GM21367 (cell line): Measurements from ENCODE around the gene AFF1.

Experiments
- ATAC-seq: cut with Tn5 transposase; IDR thresholded peaks from one replicate; pipeline ENCODE4 v1.9.1; 2021; ENCODE audit not compliant: unreplicated experiment

The AFF1 gene

DNA sequence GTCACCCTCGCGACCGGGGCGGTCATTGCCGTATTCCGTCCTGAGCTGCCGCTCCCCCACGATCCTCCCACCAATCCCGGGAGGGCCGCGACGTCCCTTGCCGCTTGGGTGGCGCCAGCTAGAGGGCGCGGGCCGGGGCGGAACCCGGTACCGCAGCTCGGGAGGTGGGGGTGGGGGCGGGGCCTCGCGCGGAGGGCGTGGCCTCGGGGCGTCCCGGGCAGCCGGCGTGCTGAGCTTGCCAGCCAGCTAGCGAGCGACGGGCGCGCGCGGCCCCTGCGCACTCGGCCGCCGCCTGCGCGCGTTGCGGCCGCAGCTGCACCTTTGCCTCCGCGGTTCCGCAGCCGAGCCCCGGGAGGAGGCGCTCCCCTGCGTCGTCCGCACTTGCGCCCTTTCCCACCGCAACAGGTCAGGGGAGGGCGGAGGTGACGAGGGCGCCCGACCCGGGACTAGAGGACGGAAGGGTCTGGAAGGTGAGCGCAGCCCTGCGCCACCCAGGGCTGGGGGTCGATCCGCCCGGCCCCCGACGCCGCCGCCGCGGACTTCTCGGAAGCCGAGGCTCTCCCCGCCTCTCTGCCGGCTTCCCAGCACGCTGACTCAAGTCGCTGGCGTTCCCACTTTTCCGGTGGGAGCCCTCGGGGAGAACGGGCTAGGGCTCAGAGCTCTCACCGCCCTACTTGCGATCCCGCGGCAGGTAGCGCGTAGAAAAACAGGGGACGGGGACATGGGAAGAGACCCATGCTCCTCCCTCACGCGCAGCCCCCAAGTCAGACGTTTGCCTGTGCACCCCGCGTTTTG lies at the start of gene AFF1:
TSS of gene AFF1 (plus strand) at position 241 of the 795 bp plus-strand sequence. CDS start 13,523 bp downstream, outside the sequence.
- ATAC-seq = peak; percentile 41

- no peak for ATAC-seq
Measured at GRCh38 chr4:86890790-86891189, 44.0 kb upstream of the AFF1 start.

DNA sequence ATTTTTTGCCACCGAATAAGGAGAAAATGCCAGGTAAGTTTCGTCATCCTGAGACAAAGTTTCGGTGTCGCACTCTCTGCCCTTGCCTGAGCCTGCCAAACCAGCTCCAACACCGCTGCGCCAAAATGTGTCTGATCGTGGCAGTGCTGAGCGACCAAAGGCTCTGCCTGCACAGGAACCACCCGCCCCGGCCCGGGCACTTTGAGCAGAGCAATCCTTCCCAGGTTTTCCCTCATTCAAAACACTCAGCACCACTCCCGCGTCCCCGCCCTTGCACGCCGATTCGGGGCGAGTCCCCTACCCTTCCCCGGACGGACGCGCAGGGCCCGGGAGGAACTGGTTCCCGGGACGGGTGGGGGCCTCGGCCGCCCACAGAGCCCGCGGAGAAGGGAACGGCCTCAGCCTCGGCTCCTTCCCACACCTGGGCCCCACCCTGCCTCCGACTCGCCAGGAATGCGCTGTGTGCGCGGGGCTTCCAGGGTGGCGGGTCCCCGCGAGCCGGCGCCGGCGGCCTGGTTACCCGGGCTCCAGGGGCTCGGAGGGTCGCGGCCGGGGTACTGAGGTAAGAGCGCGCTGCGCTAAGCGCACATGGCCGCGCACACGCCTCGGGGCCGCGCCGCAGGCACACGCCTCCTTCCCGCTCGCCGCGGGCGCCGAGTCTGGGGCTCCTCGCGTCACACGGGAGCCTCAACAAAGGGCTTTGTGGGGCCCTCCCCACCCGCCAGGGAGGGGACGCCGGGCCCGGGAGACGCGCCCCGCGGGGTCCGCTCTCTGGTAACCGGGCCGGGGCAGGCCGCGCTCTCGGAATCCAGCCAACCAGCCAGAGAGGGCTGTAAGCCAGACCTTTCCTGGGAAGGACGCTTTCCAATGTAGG lies 42.8 kb upstream of the AFF1 start, which contains the start of gene C4orf36:
TSS of gene C4orf36 (minus strand) at position 661 of the 874 bp plus-strand sequence. CDS start 902 bp downstream, outside the sequence.
- ATAC-seq = peak; percentile 54

DNA sequence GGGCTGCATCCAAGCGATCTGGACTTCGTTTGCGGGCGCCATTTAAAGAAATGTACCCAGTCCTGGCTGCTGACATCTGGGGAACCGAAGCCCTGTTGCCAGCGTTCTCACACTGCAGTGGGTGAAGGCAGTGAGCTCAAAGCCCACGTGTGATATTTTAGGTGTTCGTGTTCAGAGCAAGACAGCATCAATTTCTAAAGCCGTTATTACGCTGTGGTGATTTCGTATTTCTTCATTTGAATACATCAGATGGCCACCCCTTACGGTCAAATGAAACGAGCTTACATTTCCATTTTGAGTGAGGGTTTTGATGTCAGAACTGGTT lies 42.2 kb upstream of the AFF1 start:
- no peak for ATAC-seq

GRCh38 chr4:86893136-86893535 lies 41.7 kb upstream of the AFF1 start:
- ATAC-seq = no peak

DNA sequence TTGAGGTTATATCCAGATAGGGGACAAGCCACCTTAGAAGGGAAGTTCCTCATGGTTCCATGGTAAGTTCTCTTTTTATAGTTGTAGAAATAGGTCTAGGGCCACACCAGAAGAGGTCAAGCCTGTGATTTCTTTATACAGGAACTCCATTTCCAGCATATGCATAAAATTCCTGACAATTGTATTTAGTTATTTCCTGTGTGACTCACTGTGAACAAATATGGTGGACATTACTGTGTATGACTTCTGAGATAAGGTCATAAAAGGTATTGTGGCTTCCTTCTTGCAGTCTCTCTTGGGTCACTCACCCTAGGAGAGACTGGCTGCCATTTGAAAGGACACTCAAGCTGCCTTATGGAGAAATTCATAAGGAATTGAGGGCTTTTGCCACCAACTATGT lies 40.4 kb upstream of the AFF1 start:
- no peak for ATAC-seq

- peak; percentile 60 for ATAC-seq
Measured at GRCh38 chr4:86895692-86896488, 38.9 kb upstream of the AFF1 start.

DNA sequence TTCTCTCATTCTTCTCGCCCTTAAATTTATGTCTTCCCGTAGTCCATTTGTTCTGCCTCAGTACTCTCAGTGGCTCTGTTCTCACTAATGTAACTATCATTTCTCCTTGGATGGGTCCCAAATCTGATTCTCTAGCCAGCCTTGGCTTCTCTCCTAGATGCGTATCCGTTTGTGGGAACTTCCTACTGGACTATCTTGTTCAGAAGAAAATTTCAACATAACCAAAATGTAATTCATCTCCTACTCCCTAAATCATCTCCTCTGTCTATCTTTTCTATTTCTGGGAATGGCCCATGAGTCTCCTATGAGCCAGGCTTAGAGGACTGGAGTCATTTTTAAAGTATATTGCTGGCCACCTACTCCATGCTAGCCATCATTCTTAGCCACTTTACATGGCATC lies 38.2 kb upstream of the AFF1 start:
- no peak for ATAC-seq

DNA sequence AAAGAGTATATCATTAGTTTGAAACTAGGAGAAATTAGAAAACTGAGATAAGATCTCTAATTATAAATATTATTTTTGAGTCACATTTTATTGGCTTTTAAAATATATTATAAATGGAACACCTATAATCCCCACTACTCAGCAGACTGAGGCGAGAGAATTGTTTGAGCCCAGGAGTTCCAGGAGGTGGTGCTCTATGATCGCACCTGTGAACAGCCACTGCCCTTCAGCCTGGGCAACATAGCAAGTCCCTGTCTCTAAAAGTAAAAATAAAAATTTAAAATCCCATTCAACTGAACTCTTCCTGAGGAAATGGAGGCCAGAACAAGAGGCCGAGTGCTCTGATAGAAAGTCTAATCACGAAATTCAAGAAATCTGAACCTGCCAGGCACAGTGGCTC lies 36.2 kb upstream of the AFF1 start:
- ATAC-seq = no peak

- no peak for ATAC-seq
Measured at GRCh38 chr4:86901864-86902263, 32.9 kb upstream of the AFF1 start.

DNA sequence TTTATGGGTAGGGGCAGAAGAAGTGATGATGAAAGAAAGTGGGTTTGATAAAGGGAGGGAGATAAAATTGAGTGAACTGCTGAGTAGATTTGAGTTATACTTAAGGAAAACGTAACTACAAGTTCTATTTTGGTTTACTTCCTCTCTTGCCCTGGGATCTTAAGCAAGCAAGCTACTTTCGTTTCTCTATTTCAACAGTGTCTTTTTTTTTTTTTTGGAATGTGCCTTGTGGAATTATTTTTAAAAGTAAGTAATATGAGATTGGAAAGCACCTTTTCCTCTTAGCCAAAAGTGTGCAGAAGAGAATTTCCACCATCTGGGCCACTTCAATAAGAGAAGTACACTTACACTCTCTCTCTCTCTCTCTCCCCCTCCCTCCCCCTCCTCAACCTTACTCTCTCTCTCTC lies 26.6 kb upstream of the AFF1 start:
- ATAC-seq = no peak

GRCh38 chr4:86909546-86910295 lies 25.1 kb upstream of the AFF1 start:
- ATAC-seq = no peak

GRCh38 chr4:86910369-86910768 lies 24.4 kb upstream of the AFF1 start:
- ATAC-seq = no peak

- ATAC-seq = no peak
Measured at GRCh38 chr4:86910820-86911684, 23.8 kb upstream of the AFF1 start.

GRCh38 chr4:86916392-86916791 lies 18.4 kb upstream of the AFF1 start:
- ATAC-seq = no peak

GRCh38 chr4:86917212-86918039 lies 17.4 kb upstream of the AFF1 start:
- ATAC-seq = no peak

DNA sequence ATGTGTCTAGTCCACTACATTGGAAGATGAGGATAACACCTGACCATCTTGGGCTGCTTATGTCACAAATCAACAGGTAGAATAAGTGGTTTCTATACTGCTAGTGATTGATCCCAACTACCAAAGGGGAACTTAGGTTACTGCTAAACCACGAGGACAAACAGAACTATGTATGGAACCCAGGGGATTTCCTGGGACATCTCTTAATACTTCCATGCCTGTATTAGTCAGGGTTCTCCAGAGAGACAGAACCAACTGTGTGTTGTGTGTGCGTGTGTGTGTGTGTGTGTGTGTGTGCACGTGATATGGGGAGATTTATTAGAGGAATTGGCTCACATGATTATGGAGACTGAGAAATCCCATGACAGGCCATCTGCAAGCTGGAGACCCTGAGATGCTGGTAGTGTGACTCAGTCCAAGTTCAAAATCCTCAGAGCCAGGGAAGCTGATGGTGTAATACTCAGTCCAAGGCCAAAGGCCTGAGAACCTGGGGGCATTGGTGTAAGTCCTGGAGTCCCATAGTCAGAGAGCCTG lies 16.2 kb upstream of the AFF1 start:
- no peak for ATAC-seq

GRCh38 chr4:86919561-86920223 lies 15.1 kb upstream of the AFF1 start:
- ATAC-seq = no peak
